HG03139 (cell line): ENCODE results near the gene LEUTX.
"Not testable (repeated sequence)": the region's sequence is repeated elsewhere in the genome, so short reads cannot be mapped to it uniquely, and the experiment has no call there.

Source experiments
- ATAC-seq: cut with Tn5 transposase; IDR thresholded peaks from one replicate; pipeline ENCODE4 v1.9.1; 2021; ENCODE audit not compliant: unreplicated experiment

Gene LEUTX

GRCh38 chr19:39768786-39769185 is 9.9 kb upstream of the LEUTX start:
- no peak for ATAC-seq

GRCh38 chr19:39780894-39781293 is 2.2 kb downstream of the LEUTX start:
- no peak for ATAC-seq

GRCh38 chr19:39788244-39788643 is 9.6 kb downstream of the LEUTX start:
- ATAC-seq = no peak

- ATAC-seq = no peak
Measured at GRCh38 chr19:39792999-39793546, 14.4 kb downstream of the LEUTX start.

- ATAC-seq = no peak
Measured at GRCh38 chr19:39795001-39795400, 16.3 kb downstream of the LEUTX start.

- ATAC-seq = no peak
Measured at GRCh38 chr19:39796000-39796498, 17.4 kb downstream of the LEUTX start.

GRCh38 chr19:39797083-39797482 is 18.4 kb downstream of the LEUTX start:
- no peak for ATAC-seq

- no peak for ATAC-seq
Measured at GRCh38 chr19:39802958-39803357, 24.3 kb downstream of the LEUTX start.

GRCh38 chr19:39805104-39805503 is 26.4 kb downstream of the LEUTX start:
- no peak for ATAC-seq

GRCh38 chr19:39807846-39808364 is 29.3 kb downstream of the LEUTX start:
- no peak for ATAC-seq

GRCh38 chr19:39808688-39809087 is 30.0 kb downstream of the LEUTX start:
- ATAC-seq = not testable (repeated sequence)

GRCh38 chr19:39809368-39809767 is 30.7 kb downstream of the LEUTX start:
- no peak for ATAC-seq

- ATAC-seq = no peak
Measured at GRCh38 chr19:39810424-39810823, 31.8 kb downstream of the LEUTX start.

GRCh38 chr19:39811064-39811463 is 32.4 kb downstream of the LEUTX start:
- ATAC-seq = no peak

- ATAC-seq = no peak
Measured at GRCh38 chr19:39813264-39813993, 34.8 kb downstream of the LEUTX start.

- ATAC-seq = not testable (repeated sequence)
Measured at GRCh38 chr19:39814111-39814510, 35.5 kb downstream of the LEUTX start.

GRCh38 chr19:39814595-39814994 is 35.9 kb downstream of the LEUTX start:
- ATAC-seq = no peak

GRCh38 chr19:39816287-39817048 is 37.8 kb downstream of the LEUTX start:
- no peak for ATAC-seq

GRCh38 chr19:39817888-39818561 is 39.4 kb downstream of the LEUTX start:
- ATAC-seq = no peak

GRCh38 chr19:39818626-39819097 is 40.0 kb downstream of the LEUTX start:
- ATAC-seq = no peak

- no peak for ATAC-seq
Measured at GRCh38 chr19:39819786-39820185, 41.1 kb downstream of the LEUTX start.
